Mammary epithelial cell (primary cell): ENCODE data around the gene CEACAM6.

Source experiments
- CTCF ChIP-seq, 2 donors: IDR thresholded peaks in 1 of 2; conservative IDR thresholded peaks in 1 of 2; 2 replicates each; pipeline ENCODE4 v1.5.1; 2011 to 2012; ENCODE audit warnings: inconsistent platforms in 2 of 2, low read length in 2 of 2, mild to moderate bottlenecking in 2 of 2, control low read depth in 1 of 2, low read depth in 1 of 2; ENCODE audit not compliant: insufficient read depth in 1 of 2; ENCODE audit errors: extremely low read depth in 1 of 2
- EZH2 ChIP-seq: IDR thresholded peaks from 2 replicates; pipeline ENCODE4 v1.6.1; 2012; ENCODE audit warnings: low read length, inconsistent platforms, borderline replicate concordance

GRCh38 chr19:41808663-41809566, 53.6 kb downstream of the CEACAM6 start:
- TF ChIP-seq CTCF (conservative IDR thresholded peaks at IDR 0.05 in 1 of 2, IDR thresholded peaks at IDR 0.05 in 1 of 2; ENCODE audit: extremely low read depth in 1 of 2, insufficient read depth in 1 of 2, low read depth in 1 of 2, low read length in 2 of 2) (no peak), EZH2 (no peak)
